ENCODE measurements around the gene SPIRE1. TPM values are rescaled to one million over a fixed set of nuclear protein-coding genes. Genes with fewer than 3 reads are reported as not detected.

Gene SPIRE1
- total and polyA plus RNA-seq, 2 of the 4 experiments (the other 2 are of a cell fraction), result 11.6 to 31.4 TPM

DNA sequence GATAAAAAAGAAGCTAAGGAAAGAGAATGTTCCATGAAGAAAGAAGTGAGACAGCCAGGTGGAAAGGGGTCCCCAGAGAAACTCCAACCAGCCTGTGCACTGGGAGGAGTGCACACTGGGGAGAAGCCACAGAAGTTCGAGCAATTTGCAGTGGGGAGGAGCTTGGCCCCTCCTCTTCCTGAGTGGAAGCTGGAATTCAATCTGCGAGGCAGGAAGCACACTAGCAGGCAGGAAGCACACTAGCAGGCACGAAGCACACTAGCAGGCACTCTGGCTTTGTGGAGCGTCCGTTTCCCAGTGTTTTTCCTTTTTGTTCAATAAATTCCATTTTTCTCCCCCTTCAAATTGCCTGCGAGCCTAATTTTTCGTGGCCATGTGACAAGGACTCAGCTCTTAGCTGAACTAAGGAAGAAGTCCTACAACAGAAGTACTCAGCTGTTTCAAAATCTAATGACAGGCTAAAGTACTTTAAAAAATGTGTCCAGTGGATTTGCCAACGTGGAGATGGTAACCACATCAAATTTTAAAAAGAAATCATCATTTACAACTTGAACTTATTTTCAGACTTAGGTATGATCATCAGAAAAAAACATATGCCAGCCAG, 21.4 kb upstream of the SPIRE1 start:
- H3K23ac ChIP-seq (ENCODE audit: low read depth, low read length), result peak overlapping the region; percentile 34; the same call in 1 of the 2 replicates
- peak overlapping the region; percentile 22; the same call in 1 of the 2 replicates for H3K18ac ChIP-seq (ENCODE audit: low read depth, low read length)
- peaks cover 13% of the 10 kb centered on the region for H3K36me3 ChIP-seq (ENCODE audit: control insufficient read depth, insufficient read depth, low read length)
- H3K27ac ChIP-seq (ENCODE audit: insufficient read depth, low read length), result peak overlapping the region; percentile 7; the same call in 1 of the 2 replicates
- TF ChIP-seq FOS (IDR thresholded peaks at IDR 0.05; ENCODE audit: low read depth, low read length) (no peak), NFE2L2 (IDR thresholded peaks at IDR 0.05; ENCODE audit: low read depth, low read length) (no peak), MAZ (IDR thresholded peaks at IDR 0.05; ENCODE audit: borderline replicate concordance, low read depth, low read length) (peak; percentile 24; the same call in 1 of the 2 replicates)
- 85% methylated on average over 4 of the region's 8 CpGs; no CpG with 5 or more reads in 1 of the 2 experiments for WGBS, 2 experiments (ENCODE audit: extremely low coverage in 2 of 2, insufficient read length in 1 of 2)
- ChIA-PET CTCF (interaction anchor here (0.7 kb wide), 1 partner anchor 20 kb away, joined by 6 read pairs; no protein-coding TSS in a partner anchor), POLR2A (ENCODE audit: unreplicated experiment) (interaction anchor here (0.6 to 0.7 kb wide), 2 partner anchors 51 to 347 kb away, joined by 3 to 4 read pairs; no protein-coding TSS in a partner anchor)
- peak overlapping the region; percentile 70 for H3K4ac ChIP-seq (ENCODE audit: low read depth, low read length)
- H2AK9ac ChIP-seq (replicated peaks; ENCODE audit: low read depth, low read length, poor library complexity), result peak overlapping the region; percentile 37
- no peak overlapping the region for H2AK5ac ChIP-seq (ENCODE audit: low read depth, low read length)
- H3K27me3 ChIP-seq (ENCODE audit: control insufficient read depth, insufficient read depth, low read length), result no peaks in the 10 kb centered on the region
- H4K8ac ChIP-seq (ENCODE audit: low read depth in 2 of 2, low read length in 2 of 2), result peak overlapping the region; percentile 96 to 97
- in situ Hi-C loops (cut with MboI; ENCODE audit: low sequenced_read_pairs) (no loop called here), intact Hi-C loops (cut with micrococcal nuclease) (no loop called here), dilution Hi-C loops (cut with HindIII; ENCODE audit: low sequenced_read_pairs, unreplicated experiment) (no loop called here)
- H3K56ac ChIP-seq (ENCODE audit: extremely low read depth, insufficient read depth, low read length), result no peak overlapping the region; the same call in 1 of the 2 replicates
- H2BK5ac ChIP-seq (ENCODE audit: low read depth, low read length, poor library complexity, severe bottlenecking), result peak overlapping the region; percentile 31
- H3K9me1 ChIP-seq (ENCODE audit: insufficient read depth, low read length), result no peaks in the 10 kb centered on the region
- H3K4me1 ChIP-seq (ENCODE audit: control insufficient read depth, insufficient read depth, low read length), result no peaks in the 10 kb centered on the region
- H3K4me3 ChIP-seq (ENCODE audit: insufficient read depth, low read depth, low read length), result no peak overlapping the region
- ATAC-seq (ENCODE audit: low read depth) (peak; percentile 99), DNase-seq (peak; percentile 42)
- peak overlapping the region; percentile 66 for H4K5ac ChIP-seq (ENCODE audit: low read depth, low read length)
- no peak overlapping the region for H2BK20ac ChIP-seq (ENCODE audit: low read depth, low read length)
- H2BK15ac ChIP-seq (ENCODE audit: low read depth, low read length), result no peak overlapping the region
- no peaks in the 10 kb centered on the region for H3K9me3 ChIP-seq (ENCODE audit: control insufficient read depth, insufficient read depth, low read length)
- H3K79me1 ChIP-seq (ENCODE audit: low read depth in 1 of 2, low read length in 2 of 2), result peaks cover 0 to 4% of the 10 kb centered on the region in 2 experiments; a peak in 1 of 4 replicates
- no peaks in the 10 kb centered on the region for H4K20me1 ChIP-seq (ENCODE audit: insufficient read depth, low read length)
- H4K91ac ChIP-seq (ENCODE audit: insufficient read depth, low read depth, low read length), result peak overlapping the region; percentile 48; the same call in 1 of the 2 replicates
- BruUV-seq (replicated peaks), result no TSS peak
- H3K9ac ChIP-seq (ENCODE audit: low read depth, low read length), result peak overlapping the region; percentile 22; the same call in 1 of the 2 replicates
- H2AFZ ChIP-seq (replicated peaks; ENCODE audit: low read length, poor library complexity), result peak overlapping the region; percentile 64
- no peak overlapping the region for H2BK120ac ChIP-seq (ENCODE audit: low read depth, low read length)
- H3K4me2 ChIP-seq (ENCODE audit: low read depth, low read length), result 0 out of 2 replicates have a peak overlapping the region, but pooled peaks have one; percentile 25
- H3K14ac ChIP-seq (replicated peaks; ENCODE audit: low read depth, low read length), result peak overlapping the region; percentile 80

Measured in IMR-90 (cell line).